Amniotic epithelial cell (primary cell): ENCODE data around the gene ASCC2.

Source experiments
- DNase-seq: peaks from one replicate; pipeline ENCODE4 v3.0.0-alpha.2; 2010; ENCODE audit warnings: low read depth

ASCC2 gene

DNA sequence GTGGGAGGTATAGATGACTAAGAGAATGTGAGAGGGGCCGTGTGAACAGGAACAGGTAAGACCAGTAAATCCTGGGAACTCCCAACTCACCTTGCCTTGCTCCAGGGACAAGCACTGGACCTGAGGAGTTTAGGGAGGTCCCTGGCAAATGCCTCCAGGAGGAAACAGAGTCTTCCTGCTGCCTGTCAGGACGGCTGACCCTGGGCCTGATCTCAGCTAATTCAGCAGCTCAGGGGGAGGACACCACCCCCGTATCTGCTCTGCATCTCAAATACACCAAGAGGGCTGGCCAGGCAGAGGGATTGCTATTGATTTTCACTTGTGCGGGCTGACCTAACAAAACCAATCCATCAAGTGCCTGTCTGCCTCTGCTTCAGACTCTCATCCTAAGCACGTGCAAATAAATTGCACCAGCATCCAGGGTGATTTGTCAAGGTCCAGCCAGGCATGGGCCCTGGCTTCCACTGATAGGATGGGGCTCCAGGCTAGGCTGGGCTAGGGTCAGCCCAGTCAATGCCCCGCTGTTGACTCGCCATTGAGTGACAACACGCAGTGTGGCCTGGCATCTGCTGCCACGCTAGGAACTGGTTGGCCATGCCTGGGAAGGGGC is 50.6 kb downstream of the ASCC2 start:
- DNase-seq: no peak

DNA sequence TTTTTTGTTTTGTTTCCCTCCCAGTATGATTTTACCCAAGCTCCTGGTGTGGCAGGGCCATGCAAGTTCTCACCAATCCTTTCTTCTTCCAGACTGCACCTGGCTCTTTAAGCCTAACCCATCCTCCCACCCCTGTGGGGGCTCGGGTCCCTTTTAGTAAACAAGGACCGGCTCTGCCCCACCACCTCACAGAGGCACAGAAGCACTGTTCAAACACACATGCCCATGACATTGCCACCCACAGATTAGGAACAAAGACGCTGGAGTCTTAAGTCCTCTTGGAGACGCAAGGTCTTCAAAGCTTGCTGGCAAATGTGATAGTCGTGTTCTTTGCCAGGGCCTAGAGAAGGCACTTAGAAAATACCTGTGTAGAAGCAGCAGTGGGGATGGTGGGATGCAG is 52.0 kb downstream of the ASCC2 start:
- no peak for DNase-seq

DNA sequence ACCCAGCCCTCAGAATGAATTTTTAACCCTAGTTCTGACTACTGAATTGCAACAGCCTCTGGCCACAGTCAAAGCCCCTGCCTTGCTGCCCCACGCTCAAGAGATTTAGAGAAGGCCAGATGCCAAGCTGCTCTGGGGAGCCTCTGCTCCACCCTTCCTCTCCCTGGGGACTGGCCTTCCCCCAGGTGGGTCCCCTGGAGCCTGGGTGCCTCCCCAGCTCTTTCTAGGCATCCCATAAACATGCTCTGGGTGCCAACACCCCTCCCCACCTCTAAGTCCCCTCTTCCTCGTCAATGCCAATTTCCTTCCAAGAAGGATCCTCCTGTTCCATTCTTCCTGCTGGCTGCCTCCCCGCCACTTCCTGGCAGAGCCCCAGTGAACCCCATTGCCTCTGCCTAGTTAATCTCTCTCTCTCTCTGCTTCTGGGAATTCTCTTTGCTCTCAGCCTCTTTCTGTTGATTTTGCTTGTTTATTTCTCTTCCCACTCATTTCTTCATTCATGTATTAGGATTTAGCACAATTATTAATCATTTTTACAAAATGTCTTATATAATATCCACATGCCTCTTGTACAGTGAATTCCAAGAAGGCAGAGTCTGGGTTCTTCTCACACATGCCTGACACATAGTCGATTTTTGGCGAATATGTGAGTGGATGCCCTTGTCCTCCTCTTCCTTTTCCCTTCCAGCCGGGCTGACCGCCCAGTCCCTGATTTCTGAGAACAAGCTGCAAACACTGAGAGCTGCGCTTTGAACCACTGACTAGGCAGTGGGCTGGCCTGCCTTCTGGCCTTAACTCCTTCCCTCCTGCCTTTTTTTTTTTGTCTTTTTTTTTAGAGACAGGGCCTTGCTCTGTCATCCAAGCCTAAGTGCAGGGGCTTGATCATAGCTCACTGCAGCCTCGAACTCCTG is 53.4 kb downstream of the ASCC2 start:
- DNase-seq: peak; percentile 33

DNA sequence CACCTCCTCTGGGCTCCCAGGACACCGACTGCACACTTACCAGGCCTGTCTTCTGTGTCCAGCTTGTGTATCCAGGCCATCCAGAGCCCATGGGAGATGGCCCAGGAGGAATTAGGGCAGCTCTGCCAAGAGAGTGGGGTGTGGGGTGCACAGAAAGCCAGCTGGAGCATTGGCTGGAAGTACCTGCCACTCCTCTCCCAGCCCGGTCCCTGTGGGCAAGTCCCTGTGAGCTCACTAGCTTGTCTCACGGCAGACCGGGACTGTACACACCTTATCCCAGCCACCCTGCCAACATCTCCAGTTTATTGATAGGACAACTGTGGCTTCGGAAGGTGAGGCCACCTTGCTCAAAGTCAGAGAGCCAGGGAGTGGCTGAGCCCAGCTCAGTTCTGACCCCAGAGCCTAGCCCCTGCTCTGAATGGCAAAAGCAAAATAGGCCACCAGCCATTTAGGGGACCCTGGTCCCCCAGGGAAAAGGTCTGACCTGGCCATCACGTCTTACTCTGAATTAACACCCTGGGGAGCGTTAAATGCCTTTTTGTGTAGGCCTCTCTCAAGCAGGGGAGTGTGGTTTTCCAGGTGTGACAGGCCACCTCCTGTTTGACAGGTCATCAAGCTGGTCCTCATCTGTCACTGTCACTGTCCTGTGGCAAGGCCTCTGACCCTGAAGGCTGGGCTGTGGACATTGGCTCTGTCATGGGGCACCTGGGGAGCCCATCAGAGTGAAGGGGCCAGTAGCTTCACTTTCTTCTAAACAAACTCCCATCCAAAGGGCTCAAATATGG is 55.8 kb downstream of the ASCC2 start:
- no peak for DNase-seq

DNA sequence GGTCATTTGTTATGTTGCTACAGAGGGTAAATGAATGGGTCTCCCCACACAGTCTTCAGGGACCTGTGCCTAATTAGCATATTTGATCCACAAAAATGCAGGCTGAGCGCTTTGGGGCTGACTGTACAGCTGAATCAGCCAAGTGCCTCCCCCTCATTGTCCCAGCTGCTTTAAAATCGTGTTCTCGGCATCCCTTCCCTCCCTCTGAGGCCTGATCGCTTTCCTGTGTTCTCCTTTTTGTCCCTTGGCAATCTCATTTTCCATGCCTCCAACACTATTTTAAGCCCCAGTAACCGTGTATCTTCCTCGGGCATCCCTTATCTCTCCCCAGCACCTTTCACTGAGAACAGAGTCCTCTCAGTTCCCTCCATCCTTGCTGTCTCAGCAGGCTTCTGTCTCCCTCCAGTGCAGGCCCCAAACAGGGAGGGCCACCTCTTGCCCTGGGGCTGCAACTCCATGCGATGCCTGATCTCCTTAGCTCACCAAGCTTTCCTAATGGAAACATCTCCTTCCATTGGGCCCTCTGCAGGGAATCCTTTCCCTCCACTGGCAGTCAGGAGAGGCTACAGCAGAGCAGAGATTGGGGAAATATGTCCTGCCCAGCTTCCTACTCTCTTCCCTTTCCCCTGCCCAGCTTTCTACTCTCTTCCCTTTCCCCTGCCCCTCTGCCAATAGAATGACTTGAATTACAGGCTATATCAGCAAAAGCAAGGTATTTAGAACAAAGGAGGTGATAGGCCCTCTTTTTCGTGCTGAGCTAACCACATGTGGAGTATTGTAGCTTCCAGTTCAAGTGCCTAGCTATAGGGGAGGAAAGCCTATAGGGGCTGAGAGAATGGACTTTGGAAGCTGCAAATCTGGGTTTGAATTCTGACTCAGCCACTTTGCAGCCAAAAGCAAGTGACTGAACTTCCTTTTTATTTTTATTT is 57.1 kb downstream of the ASCC2 start:
- DNase-seq: peak; percentile 83

DNA sequence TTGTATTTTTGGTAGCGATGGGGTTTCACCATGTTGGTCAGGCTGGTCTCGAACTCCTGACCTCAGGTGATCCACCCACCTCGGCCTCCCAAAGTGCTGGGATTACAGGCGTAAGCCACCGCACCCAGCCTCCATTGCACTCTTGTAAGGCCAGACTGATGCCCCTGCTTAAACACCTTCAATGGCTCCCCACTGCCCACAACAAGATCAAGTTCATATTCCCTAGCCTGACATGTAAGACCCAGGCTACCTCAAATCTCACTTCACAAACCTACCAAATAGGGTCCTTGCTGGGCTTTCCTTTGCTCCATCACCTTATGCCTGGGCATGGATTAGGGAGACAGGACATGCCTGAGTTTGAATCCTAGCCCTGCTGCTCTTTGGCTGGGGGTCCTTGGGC is 57.9 kb downstream of the ASCC2 start:
- no peak for DNase-seq

DNA sequence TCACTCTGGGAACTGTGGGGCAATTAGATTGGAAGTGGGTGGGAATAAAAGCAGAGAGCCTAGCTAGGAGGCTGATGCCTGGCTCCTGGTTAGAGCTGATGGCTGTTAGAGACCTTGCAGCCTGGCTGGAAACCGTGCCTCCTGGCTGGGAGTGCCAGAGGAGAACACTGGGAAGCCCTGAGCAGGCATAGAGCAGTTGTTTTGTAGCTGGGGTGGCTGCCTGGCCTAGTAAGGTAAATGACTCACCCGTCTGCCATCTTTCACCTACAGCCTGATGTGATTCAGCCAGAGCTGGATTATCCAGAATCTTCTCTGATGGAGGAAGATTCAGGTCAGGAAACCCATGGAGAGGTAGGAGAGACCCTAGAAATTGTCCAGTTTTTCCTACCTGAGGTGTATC is 64.8 kb downstream of the ASCC2 start:
- DNase-seq: peak; percentile 78

DNA sequence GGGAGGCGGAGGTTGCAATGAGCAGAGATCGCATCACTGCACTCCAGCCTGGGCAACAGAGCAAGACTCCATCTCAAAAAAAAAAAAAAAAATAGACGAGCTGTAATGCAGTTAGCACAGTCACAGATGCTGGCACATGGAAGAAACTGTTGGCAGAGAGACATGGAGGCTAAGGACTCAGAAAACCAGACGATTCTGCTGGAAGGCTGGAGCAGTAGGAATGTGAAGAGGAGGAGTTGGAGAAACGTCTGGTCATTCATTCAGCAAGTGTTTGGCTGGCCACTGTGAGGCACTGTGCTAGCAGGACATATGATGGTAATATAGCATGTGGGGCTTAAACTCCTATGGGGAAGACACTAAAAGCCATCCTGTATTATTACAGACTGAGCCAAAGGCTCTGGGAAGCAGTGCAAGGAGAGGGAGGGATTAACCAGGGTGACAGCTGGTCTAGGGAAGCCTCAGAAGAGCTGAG is 65.9 kb downstream of the ASCC2 start:
- DNase-seq: peak; percentile 76

DNA sequence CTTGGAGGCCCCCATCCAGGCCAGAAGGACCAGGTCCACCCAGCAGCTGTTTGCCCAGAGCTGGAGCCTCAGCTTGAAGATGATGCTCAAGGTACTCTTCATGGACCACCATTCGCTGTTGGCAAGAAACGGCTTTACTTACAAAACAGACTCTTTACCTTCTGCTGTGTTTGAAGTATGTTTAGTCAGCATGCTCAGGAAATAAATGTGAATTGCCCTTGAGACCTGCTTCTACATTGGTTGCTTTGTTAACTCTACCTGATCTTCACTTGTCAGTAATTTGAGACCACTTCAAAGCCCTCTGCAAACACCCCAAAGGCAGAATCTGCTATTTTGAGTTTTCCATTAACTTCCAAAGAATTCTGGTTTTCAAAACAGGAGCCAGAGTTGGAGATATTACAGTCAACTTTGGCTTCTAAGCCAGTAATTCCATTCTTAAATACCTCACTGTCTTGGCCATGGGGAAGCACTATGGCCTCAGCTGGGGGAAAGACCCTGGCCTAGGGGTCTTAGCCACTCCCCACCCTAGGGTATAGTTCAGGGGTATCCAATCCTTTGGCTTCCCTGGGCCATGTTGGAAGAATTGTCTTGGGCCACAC is 68.3 kb downstream of the ASCC2 start:
- DNase-seq: no peak

DNA sequence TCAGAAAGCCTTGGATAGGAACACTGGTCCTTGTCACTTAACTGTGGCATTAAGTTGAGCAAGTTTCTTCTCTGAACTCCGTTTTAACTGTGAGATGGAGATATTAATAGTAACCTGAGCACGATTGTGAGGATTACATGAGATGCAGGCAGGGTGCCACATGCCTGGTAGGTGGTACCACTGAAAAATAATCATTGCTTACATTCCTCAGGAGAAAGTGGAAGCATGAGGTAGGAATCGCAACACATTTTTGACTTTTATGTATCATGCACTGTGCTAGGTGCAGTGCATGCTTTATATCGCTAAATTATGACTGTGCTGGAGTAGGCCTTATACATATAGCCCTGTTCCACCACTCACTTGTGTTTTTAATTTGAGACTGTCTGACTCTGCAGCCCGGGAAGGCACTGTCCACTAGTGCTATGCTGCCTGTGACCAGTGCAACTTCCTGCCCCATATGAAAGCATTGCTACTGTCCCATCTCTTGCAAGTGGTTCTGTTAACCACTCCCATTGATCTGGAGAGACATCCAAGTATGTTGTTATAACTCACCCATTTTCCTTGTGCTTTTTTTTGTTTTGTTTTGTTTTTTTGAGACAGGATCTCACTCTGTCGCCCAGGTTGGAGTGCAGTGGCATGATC is 69.9 kb downstream of the ASCC2 start:
- no peak for DNase-seq

DNA sequence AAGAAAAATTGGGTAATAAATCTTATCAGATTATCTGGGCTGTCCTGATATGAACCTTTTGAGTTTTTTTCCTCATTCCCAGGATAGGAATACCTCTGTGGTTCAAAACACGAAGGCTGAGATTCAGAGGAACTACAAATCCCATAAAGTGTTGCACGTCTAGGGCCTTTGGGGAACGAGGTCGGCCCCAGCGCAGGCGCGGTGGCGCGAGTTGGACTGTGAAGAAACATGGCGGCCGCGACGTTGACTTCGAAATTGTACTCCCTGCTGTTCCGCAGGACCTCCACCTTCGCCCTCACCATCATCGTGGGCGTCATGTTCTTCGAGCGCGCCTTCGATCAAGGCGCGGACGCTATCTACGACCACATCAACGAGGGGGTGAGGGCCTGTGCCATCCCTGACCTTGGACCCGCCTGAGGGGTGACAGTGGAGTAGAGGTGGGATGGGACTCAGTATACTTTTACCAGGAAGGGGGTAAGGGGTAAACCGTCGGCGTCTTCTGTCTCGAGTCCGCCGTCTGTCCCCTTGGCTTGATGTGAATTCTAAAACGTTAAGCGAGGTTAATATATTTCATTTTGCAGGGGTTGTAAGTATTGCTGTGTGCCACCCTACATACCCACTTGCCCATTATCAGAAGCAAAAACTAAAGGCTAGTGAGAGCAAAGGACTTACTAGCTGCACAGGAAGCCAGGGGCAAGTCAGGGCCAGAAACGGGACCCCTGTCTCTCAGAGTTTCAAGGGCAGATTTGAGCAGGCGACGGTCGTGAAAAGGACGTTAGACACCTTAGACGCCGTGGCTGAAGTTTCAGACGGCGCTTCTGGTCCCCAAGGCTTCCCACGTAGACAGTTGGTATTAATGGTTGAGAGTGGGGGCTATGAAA is 70.7 kb downstream of the ASCC2 start, which contains the start of gene UQCR10:
Gene UQCR10, plus strand, starts transcription at position 199 of the 881 bp plus-strand sequence. Its CDS starts 30 bp downstream, at position 229.
- DNase-seq: peak; percentile 84

DNA sequence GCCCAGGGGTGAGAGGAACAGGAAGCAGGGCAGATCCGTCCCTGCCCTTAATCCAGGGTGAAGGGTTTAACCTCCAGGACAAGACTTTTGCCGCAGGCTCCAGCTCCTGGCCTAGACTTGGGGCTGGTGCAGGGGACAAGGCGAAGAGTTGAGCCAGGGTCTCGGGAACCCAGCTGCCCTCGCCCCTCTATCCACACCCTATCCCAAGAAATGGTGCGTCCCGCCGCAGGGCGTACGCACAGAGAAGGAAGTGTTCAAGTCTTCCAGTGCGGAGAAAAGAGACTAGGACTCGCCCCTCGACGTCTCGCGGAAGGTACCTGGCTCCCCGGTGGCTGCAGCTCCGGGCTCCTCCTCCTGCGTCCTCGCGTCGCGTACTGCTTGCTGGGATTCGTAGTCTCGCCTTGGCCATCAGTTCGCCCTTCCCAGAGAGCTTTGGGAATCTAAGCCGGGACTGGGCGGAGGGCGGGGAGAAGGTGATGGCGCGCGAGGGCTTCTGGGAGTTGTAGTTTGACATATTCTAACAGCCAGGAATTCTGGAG is 71.4 kb downstream of the ASCC2 start, which contains the start of gene ZMAT5:
Gene ZMAT5, minus strand, starts transcription at position 376 of the 539 bp plus-strand sequence. CDS start 18,463 bp downstream, outside the sequence.
- DNase-seq: peak; percentile 97

DNA sequence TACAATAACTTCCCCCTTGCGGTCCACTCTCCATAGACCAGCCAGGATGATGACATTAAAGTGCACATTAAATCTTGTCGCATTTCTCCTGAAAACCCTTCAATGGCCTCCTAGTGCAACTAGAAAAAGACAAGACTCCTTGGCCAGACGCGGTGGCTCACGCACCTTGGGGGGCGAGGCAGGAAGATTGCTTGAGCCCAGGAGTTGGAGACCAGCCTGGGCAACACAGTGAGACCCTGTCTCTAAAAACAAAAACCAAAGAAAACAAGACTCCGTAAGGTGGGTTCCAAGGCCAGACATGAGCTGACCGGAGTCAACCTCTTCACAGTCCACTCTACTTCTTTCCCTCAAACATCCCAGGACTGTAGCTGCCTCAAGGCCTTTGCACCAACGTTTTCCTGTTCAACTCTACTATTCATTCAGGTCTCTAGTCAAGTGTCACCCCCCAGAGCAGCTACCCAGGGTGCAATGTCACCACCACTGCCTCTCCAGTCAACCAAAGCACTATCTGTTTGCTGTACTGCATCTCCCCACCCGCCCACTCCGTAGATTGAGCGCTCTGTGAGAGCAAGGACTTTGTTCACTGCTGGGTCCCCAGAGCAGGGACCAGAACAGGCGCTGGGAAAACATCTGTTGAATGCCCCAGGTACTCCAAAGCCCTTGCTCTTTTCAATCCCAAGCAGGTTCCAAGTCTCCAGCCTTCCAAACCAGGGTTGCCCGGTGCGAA is 72.0 kb downstream of the ASCC2 start:
- DNase-seq: no peak

DNA sequence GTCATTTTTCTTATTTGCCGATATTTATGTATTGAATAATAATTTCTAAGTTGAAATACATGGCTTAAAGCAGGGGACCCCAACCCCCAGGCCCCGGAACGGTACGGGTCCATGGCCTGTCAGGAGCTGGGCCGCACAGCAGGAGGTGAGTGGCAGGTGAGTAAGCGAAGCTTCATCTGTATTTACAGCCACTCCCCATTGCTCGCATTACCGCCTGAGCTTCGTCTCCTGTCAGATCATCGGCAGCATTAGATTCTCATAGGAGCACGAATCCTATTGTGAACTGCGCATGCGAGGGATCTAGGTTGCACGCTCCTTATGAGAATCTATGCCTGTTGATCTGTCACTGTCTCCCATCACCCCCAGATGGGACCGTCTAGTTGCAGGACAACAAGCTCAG is 75.8 kb downstream of the ASCC2 start:
- no peak for DNase-seq

DNA sequence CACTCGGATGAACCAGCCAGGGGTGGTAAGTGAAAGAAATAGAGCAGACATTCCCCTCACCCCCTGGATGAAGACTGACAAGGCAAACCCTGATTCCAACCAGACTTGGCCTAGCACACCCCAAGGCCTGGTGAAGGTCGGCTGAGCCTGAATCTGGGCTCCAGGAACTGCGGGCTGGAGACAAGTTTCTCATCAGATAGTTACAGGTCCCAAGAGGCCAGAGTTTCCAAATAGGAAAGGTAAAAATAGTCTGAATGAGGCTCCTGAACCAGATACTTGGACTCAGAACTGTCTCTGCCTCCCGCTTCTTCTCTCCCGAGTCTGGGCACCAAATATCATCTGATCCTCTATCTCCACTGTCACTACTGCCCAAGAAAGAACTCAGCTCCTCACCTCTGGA is 79.1 kb downstream of the ASCC2 start:
- DNase-seq: no peak

DNA sequence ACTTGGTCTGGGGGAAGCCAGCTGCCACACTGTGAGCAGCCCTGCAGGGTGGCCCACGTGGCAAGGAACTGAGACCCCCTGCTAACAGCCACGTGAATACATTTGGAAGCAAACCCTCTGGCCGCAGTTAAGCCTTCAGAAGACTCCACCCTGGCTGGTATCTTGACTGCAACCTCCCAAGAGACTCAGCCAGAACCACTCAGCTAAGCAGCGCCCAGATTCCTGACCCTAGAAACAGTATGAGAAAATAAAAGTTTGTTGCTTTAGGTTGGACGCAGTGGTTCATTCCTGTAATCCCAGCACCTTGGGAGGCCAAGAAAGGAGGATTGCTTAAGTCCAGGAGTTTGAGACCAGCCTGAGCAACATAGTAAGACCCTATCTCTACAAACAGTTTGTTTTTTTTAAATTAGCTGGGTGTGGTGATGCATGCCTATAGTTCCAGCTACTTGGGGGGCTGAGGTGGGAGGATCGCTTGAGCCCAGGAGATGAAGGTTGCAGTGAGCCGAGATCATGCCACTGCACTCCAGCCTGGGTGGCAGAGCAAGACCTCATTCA is 79.9 kb downstream of the ASCC2 start:
- no peak for DNase-seq

DNA sequence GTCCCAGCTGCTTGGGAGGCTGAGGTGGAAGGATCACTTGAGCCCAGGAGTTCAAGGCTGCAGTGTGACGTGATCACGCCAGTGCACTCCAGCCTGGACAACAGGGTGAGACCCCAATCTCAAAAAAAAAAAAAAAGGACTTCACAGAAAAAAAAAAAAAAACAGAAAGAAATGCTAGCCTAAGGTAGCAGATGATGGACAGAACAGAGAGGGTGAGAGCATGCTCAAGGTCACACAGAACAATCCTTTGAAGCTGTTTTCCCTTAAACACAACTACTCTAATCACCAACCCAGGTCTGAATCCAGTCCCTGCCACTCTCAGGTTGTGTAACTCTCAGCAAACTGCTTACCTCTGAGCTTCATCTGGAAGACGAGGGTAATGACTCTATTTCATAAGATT is 81.0 kb downstream of the ASCC2 start:
- DNase-seq: no peak

DNA sequence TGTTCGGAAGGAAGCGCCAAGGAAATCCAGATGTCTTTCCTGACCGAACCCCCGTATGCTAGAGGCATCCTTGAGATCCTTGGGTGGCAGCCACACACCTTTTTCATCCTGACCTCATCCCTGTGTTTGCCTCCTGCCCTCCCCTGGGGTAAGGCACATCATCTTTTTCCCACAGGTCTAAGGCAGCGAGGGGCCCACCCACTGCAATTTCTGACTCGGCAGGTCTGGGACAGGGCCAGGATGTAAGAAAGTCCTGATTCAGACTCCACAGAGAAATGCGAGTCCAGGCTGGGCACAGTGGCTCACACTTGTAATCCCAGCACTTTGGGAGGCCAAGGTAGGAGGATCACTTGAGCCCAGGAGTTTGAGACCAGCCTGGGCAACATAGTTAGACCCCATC is 81.7 kb downstream of the ASCC2 start:
- DNase-seq: no peak
